ENCODE measurements around the gene MGME1.

MGME1 gene

GRCh38 chr20:17935761-17936160 lies 33.1 kb upstream of the MGME1 start:
- no peak for TF ChIP-seq CTCF (IDR thresholded peaks at IDR 0.05; ENCODE audit: low read depth, low read length, missing control alignments)
- H3K4me3 ChIP-seq (ENCODE audit: low read depth, low read length) = no peak overlapping the region
- no peak for DNase-seq (ENCODE audit: low read depth)

GRCh38 chr20:17936286-17936760 lies 32.5 kb upstream of the MGME1 start:
- TF ChIP-seq CTCF (IDR thresholded peaks at IDR 0.05; ENCODE audit: low read depth, low read length, missing control alignments) = no peak
- no peak overlapping the region for H3K4me3 ChIP-seq (ENCODE audit: low read depth, low read length)
- no peak for DNase-seq (ENCODE audit: low read depth)

GRCh38 chr20:17936761-17937732 lies 31.8 kb upstream of the MGME1 start:
- no peak for TF ChIP-seq CTCF (IDR thresholded peaks at IDR 0.05; ENCODE audit: low read depth, low read length, missing control alignments)
- no peak overlapping the region for H3K4me3 ChIP-seq (ENCODE audit: low read depth, low read length)
- no peak for DNase-seq (ENCODE audit: low read depth)

- DNase-seq (ENCODE audit: low read depth) = no peak
- TF ChIP-seq CTCF (IDR thresholded peaks at IDR 0.05; ENCODE audit: low read depth, low read length, missing control alignments) = peak; percentile 97
Measured at GRCh38 chr20:17938871-17939619, 29.8 kb upstream of the MGME1 start.

GRCh38 chr20:17939622-17940223 lies 29.1 kb upstream of the MGME1 start:
- H3K4me3 ChIP-seq (ENCODE audit: low read depth, low read length) = no peak overlapping the region
- DNase-seq (ENCODE audit: low read depth) = no peak
- TF ChIP-seq CTCF (IDR thresholded peaks at IDR 0.05; ENCODE audit: low read depth, low read length, missing control alignments) = no peak

More at GRCh38 chr20:17938871-17939619, 29.8 kb upstream of the MGME1 start:
- no peak overlapping the region for H3K4me3 ChIP-seq (ENCODE audit: low read depth, low read length)

- TF ChIP-seq CTCF (IDR thresholded peaks at IDR 0.05; ENCODE audit: low read depth, low read length, missing control alignments) = no peak
- H3K4me3 ChIP-seq (ENCODE audit: low read depth, low read length) = no peak overlapping the region
- no peak for DNase-seq (ENCODE audit: low read depth)
Measured at GRCh38 chr20:17940224-17940971, 28.4 kb upstream of the MGME1 start.

All from GM12864 (cell line).